Colon (tissue), 2 donors: ENCODE measurements around the gene PRKAA2.
"Not testable (repeated sequence)": the region's sequence is repeated elsewhere in the genome, so short reads cannot be mapped to it uniquely, and the experiment has no call there.

Experiments
- FAIRE-seq: peaks from 2 replicates; lab custom pipeline; 2012; peaks lifted over from hg19 to GRCh38; lab: Jason Lieb, UNC
- donor health status: control.
- donor health status: control.

The PRKAA2 gene

DNA sequence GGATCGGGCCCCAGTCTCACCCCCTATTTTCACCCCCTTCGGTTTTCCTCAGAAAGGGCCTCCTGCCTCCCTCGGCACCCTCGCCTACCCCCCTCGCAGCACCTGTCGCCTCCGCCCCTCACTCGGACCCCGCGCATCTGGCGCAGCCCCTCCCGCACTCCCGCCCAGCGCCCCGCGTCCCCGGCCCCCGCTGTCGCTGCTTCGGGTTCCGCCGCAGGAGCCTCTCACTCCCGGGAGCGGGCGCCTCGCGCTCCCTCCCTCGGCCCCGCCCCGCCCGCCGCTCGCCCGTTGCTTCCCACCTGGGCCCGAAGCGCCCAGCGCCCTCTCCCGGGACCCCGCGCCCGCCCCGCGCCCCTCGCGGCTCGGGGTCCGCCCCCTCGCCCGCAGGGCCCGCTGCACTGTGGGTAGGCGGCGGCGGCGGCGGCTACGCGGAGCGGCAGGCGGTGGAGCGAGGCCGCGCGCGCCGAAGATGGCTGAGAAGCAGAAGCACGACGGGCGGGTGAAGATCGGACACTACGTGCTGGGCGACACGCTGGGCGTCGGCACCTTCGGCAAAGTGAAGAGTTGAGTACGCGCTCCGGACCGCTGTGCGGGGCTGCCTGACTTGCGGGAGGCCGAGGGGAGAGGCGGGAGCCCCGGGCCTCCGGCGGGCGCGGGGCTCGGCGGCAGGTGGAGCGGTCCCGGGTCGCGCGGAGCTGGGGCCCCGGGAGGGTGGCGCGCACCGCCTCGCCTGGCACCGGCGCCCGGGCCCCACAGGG, at the start of gene PRKAA2:
TSS of gene PRKAA2 (plus strand) at position 396 of the 758 bp plus-strand sequence. CDS start at position 470, 74 bp downstream.
- FAIRE-seq: no peak

GRCh38 chr1:56595397-56596191, 49.5 kb upstream of the PRKAA2 start:
- not testable (repeated sequence) for FAIRE-seq

DNA sequence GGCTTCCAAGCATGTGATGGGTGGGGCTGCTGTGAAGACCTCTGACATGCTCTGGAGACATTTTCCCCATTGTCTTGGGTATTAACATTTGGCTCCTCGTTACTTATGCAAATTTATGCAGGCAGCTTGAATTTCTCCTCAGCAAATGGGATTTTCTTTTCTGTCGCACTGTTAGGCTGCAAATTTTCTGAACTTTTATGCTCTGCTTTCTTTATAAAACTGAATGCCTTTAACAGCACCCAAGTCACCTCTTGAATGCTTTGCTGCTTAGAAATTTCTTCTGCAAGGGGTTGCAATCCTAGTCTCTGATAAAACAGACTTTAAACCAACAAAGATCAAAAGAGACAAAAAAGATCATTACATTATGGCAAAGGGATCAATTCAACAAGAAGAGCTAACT, 35.0 kb upstream of the PRKAA2 start:
- FAIRE-seq: not testable (repeated sequence)

DNA sequence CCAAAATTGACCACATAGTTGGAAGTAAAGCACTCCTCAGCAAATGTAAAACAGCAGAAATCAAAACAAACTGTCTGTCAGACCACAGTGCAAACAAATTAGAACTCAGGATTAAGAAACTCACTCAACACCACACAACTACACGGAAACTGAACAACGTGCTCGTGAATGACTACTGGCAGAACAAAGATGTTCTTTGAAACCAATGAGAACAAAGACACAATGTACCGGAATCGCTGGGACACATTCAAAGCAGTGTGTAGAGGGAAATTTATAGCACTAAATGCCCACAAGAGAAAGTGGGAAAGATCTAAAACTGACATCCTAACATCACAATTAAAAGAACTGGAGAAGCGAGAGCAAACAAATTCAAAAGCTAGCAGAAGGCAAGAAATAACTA, 34.3 kb upstream of the PRKAA2 start:
- FAIRE-seq: not testable (repeated sequence)

GRCh38 chr1:56617141-56617540, 28.0 kb upstream of the PRKAA2 start:
- no peak for FAIRE-seq

DNA sequence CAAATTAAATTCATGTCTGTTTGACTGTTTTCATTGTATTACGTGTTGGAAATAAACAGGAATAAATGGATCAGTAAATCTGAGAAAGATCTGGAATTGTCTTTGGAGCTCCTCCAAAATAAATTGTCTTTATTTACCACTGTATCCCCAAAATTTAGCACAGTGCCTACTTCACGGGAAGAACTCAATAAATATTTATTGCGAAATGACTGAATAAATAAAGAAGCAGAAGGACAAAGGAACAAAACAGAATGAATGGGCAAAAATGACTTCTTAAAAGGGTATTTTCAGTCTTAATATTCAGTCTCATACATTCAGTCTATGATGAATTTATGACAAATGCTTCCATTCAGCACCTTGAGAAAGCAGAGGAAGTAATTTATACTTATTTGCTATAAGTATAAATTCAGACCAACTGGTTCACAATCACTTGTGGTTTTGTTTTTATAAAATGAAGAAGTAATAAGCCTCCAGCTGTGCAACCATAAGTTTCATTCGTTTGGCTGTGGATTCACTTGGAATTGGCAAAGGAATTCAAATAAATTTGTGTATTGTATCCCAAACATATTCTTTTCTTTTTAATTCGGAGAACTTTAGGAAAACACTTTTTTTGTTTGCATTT, 19.2 kb upstream of the PRKAA2 start:
- FAIRE-seq: no peak

- FAIRE-seq: no peak
Measured at GRCh38 chr1:56626546-56626945, 18.6 kb upstream of the PRKAA2 start.

- FAIRE-seq: peak; percentile 14
Measured at GRCh38 chr1:56627019-56627635, 18.0 kb upstream of the PRKAA2 start.

GRCh38 chr1:56627636-56628039, 17.5 kb upstream of the PRKAA2 start:
- FAIRE-seq: no peak

DNA sequence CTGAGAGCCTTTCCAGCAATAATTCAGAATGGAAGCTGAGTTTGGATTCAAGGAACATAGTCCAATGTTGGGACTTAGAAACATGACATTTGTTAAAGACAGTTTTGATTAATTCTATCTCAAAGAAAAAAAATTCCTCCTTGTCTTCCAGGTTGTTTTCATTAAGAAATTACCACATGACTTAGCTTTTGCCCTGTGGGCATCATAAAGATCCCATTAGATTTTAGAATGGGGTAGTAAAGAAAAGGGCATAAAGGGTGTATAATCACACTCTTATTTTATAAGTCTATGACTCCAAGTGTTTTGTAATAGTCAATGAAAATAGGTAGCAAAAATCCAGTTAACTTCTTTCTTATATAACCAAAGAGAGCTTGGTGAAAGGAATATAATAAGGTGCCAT, 14.3 kb upstream of the PRKAA2 start:
- FAIRE-seq: no peak

DNA sequence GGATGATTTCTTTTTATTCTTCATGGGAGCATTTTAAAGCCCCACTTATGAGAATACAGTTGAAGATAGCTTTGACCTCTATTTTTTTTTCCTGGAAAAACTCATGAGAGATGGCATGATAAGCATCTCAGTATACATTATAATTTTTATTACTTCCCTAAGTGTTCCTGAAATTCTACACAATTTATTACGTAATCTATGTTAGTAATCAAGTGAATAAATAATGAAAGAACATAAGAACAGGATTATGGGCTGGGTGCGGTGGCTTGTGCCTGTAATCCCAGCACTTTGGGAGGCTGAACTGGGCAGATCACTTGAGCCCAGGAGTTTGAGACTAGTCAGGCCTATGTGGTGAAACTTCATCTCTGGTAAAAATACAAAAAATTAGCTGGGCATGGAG, 13.2 kb upstream of the PRKAA2 start:
- FAIRE-seq: no peak

- no peak for FAIRE-seq
Measured at GRCh38 chr1:56634981-56635380, 10.1 kb upstream of the PRKAA2 start.

DNA sequence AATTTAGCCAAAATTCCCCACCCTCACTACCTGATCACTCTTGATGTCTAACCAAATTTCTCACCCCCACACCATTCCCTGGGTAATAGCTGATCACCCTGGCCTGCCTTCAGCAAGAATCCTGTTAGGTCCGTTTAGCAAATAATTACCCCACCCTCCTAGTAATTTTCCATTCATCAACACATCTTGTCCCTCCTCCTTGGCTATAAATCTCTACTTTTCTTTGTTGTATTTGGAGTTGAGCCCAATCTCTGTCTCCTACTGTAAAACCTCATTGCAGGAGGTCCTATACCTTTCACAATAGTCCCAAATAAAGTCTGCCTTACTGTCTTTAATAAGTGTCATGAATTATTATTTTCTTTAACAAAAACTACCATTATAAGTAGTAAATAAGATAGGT, 6.9 kb upstream of the PRKAA2 start:
- FAIRE-seq: no peak

DNA sequence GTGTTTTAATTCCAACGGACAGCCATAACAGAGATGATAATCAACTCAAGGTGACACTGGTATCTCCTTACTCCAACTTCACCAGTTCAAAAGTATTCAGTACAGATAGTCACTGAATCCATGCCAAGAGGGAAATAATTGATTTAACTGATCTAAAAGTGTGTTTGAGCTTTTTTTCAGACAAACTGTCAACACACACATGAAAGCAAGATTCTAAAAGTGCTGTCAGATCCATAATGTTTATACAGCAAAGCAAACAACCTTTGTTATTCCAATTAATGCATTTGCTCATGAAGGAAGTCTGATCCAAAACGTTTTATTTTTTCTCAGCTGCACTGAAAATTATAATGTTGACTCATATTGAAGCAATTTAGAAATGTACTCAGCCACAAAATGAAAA, 5.9 kb upstream of the PRKAA2 start:
- no peak for FAIRE-seq

DNA sequence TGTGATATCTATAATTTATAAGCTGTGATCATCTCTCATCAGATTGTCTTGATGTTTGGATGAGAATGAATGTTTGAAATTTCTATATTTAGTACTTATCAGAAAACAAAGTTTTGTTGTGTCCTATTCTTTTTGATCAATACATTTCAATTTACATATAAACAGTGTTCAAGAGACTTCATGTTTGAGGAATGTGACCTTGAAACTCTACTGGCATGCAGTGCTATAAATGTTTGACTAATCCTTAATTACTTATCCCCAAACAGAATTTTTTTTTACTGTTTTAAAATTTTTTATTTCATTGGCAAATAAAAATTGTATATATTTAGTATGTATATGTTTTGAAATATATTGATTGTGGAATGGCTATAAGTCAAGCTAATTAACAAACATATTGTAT, 1.5 kb upstream of the PRKAA2 start:
- no peak for FAIRE-seq

DNA sequence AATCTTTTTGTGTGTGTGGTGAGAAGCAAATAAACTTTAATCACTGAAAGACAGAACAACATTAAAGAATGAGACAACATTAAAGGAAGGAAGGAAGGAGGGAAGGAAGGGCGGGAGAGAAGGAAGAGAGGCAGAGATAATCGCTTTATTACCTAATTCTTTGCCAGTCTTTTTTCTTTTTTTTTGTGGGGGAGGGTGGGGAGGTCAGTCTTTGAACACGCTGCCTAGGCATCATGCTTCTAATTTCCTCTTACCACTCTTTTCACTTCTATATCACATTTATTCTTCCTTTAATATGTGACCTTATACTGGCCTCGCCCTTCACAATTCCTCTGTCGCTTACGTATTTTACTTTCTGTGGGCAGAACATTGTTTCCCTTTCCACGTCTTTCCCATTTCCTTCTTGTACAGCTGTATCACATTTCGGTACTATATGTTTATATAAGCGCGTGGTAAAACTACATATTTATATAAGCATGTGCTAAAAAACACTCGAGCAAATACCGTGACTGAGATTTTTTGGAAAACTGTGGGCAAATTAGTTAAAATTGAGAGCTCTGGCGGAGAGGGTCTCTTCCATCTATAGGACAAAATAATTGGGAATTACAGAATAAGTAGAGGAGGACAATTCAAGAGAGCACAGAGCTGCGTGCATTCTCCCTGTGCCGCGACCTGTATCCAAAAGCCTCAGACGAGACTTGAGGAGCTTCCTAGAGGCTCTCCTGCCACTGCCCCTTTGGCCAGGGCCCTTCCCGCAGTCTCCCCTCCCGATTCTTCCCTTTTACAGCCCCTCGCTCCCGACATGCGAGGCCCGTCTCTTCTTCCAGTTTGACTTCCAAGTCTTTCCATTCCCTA, 823 bp upstream of the PRKAA2 start:
- FAIRE-seq: no peak

- FAIRE-seq: no peak
Measured at GRCh38 chr1:56645677-56646305, 677 bp downstream of the PRKAA2 start.

DNA sequence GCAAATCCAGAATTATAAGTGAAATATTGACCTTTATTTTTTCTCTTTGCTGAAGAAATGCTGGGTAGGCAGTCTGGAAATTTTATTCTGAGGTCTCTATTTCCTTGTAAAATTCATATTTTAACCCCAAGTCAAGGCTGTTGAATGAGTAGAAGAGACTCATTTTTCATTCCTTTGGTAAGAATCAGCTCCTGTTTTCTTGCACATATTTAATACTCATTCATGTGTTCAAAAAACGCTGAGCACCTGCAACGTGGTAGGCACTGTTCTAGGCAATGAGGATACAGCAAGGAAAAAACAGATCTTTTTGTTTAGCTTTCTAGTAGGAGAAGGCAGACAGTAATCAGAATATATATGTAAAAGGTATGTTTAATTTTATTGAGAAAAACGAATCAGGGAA, 1.5 kb downstream of the PRKAA2 start:
- no peak for FAIRE-seq

DNA sequence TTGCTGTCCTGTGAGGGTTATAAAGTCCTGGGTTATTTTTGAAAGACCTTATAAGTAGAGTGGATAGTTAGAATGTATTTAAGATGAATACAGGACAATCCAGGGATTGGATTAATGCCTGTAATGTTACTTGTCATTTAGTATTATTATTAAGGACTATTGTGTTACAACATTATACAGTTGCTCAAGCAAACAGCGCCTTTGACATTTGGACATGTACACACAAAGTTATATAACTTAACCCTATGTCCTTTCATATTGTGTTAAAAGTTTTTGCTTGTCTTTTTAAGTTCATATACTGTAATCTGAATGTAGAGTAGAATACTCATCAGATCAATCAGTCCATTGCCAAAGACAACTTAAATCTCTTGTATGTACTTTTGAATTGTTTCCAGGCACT, 2.0 kb downstream of the PRKAA2 start:
- FAIRE-seq: no peak

DNA sequence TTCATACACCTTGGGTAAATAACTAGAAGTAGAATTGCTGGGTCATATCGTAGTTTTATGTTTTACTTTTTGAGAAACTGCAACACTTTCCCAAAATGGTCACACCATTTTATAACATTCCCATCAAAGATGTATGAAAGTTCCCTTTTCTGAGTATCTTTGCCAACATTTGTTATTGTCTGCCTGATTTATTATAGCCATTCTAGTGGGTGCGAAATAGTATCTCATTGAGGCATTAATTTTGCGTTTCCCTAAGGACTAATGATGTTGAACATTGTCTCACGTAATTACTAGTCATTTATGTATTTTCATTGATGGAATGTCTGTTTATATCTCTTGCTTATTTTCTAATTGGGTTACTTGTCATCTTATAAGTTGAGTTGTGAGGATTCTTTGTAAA, 3.4 kb downstream of the PRKAA2 start:
- FAIRE-seq: no peak
